GM21381 (cell line): ENCODE measurements around the gene CCDC33.

ENCODE experiments used
- ATAC-seq: cut with Tn5 transposase; IDR thresholded peaks from one replicate; pipeline ENCODE4 v1.9.1; 2021; ENCODE audit warnings: mild to moderate bottlenecking, moderate library complexity; ENCODE audit not compliant: unreplicated experiment

CCDC33 gene

DNA sequence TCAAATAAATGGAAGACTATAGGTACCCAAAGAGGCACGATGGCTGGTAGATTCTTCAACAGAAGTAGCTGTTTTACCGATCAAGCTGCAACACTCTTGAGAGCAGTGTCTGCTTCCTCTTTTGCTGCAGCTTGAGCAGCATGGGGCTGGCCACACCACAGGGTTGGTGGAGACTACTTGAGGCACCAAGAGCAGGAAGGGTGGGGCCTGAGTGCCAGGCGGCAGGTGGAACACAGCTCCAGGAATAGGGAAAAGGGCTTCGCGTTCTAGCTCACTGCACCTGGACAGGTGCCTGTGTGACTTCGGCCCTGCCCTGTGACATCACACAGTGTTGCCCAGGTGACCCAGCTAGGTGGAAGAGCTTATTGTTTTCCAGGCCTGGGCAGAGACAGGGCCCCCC is at the start of gene CCDC33:
TSS of gene CCDC33 (plus strand) at position 365 of the 400 bp plus-strand sequence. CDS start 394 bp downstream, outside the sequence.
- ATAC-seq: no peak

DNA sequence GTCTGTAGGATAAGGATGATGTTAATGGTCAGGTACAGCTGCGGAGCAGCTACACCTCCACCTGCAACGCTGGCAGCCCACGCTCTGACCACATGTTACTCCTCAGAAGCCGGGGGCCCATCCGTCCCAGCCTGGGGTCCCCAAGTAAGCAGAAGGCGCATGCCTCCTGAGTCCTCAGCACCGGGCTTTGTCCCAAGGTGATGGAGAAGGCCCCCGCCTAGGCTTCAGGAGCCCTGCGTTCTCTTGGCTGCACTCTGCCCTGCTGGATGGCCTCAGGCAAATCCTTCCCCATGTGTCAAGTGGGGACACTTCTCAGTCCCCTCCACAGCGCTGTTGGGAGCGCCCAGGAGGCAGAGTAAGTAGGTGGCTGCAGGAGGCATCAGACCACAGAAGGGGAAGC is 47.9 kb upstream of the CCDC33 start:
- ATAC-seq: no peak

- ATAC-seq: no peak
Observed at GRCh38 chr15:74191798-74192197, 44.3 kb upstream of the CCDC33 start.

- ATAC-seq: no peak
Observed at GRCh38 chr15:74192751-74193150, 43.4 kb upstream of the CCDC33 start.

DNA sequence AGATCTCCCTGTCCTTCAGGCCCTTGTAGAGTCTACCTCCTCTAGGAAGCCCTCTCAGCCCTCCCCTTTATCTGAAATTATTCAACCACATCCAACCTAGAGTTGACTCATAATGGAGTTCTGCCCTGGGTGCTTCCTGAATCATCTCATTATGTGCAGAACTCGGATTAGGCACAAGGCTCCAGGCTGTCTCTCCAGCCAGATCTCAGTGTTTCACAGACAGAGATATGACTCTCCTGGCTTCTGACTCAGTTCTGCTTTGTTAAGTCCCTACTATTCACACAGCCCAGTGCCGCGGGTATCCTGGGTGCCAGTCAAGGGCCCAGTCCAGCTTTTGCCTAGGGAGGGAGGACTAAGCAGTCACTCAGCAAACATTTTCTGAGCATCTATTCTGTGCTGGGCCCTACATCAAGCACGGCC is 42.8 kb upstream of the CCDC33 start:
- no peak for ATAC-seq

- ATAC-seq: no peak
Observed at GRCh38 chr15:74193905-74194304, 42.2 kb upstream of the CCDC33 start.

DNA sequence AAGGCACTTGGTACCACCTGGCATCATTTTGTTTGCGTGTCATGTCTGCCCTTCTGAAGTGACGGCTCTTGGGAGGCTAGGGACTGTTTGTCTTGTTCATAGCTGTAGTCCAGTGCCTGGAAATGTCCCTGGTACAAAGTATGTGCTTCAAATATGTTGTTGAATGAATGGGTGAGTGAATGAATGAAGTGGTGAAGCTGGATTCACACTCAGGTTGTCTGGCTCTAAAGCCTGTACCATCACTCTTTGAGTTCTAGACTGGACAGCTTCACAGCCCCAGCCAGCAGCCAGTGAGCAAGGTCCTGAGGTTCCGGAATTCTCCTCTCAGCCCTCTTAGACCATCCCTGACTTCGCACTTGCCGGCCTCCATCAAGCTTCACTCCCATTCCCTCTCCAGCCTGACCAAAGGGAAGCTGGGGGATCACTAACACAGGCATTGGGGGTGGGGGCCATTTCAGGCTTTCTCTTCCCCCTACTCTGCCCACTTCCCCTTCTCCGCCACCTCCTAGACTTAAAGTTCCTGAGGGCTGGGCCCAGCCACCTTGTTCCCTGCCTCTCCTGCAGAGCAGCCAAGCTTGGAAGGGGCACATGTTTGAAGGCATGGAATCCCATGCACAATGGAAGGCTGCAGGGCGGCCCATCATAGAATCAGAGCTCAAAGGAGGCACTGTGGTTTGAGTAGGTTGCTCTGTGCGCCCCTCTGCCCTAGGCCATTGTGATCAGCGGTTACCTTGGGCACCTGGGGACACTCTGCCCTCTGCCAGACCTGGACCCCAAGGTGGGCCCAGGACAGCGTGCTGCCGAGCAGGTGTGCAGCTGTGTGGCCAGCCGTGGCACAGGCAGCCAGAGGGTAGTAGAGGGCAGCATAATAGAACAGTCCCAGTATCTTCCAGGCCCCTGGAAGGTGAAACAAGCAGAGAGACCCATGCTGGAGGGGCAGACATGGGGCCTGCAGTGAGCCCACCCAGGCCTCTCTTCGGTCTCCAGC is 41.3 kb upstream of the CCDC33 start:
- no peak for ATAC-seq

DNA sequence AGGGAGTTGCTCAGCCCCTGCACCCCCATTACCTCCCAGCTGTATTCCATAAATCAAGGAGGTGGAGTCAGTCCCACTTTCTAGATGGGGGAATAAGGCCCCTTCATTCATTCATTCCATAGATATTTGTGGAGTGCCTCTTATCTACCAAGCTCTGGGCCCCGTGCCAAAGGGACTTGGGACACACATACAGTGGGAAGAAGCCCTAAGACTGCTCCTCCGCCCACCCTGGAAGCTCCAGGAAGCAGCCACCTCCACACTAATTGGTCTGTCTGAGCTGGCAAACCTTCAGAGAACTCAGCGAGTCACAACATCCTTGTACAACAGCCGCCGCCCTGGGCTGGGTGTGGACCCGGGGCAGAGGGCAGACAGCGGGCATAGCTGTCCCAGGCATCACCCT is 40.0 kb upstream of the CCDC33 start:
- ATAC-seq: no peak

DNA sequence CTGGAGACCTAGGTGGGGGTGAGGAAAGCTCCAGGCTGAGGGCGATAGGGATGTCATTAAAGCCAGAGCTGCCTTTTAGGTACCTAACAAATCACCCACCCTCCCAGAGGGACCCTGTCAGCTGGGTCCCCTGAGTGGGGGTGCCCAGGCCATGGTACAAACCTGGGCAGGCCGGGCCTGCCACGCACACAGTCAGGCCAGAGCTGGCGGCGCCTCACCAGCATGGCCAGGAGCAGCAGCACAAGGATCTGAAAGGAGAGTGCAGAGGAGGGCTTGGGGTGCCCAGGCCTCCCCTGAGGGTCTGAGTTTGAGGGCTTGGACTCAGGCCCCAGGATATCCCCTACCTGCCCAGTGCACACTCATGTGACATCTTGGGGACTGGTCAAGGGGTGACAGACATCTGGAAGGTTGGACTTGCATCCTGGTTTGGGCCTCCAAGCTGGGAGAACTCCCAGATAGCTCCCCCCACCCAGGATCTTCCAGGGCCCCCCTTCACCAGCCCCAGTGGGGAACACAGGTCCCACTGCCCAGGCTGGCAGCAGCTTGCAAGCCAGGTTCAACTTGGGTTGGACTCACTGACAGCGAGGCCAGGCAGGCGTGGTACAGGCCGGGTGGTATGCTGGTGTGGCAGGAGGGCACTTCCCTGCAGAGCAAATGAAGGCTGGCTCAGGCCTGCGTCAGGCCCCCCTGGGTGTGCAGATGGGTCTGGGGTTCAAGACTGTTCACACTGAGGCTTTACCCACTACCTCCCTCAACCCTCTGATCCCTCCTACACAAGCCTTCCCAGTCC is 38.8 kb upstream of the CCDC33 start:
- no peak for ATAC-seq

GRCh38 chr15:74199297-74199652 is 36.9 kb upstream of the CCDC33 start:
- no peak for ATAC-seq

- ATAC-seq: no peak
Observed at GRCh38 chr15:74200412-74200815, 35.7 kb upstream of the CCDC33 start.

DNA sequence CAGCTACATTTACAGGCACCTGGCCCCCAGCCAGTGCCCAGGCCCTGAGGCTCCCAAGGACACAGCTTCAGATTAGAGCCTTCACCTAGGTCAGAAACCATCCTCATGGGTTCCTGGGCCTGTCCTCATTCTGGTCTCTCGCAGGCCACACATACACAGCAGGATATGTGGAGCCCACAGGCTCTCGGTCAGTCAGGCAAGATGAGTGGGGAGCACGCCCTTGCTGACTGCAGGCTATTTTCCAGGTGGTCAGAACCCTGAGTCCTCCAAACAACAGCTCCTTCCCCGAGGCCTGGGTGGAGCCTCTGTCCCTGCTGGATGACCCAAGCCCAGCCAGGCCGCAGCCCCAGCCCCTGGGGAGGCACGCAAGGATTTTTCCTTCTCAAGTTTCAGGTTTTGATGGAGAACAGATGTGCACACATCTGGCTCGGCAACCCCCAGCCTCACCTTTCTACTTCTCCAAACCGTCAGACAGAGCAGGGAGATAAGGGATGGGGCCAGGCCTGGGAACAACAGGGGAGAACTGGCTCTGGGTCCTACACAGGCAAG is 35.2 kb upstream of the CCDC33 start:
- no peak for ATAC-seq

- no peak for ATAC-seq
Observed at GRCh38 chr15:74201710-74202420, 34.3 kb upstream of the CCDC33 start.

- ATAC-seq: no peak
Observed at GRCh38 chr15:74202452-74203401, 33.4 kb upstream of the CCDC33 start, which contains the start of gene STRA6. Gene STRA6 (minus strand): TSS chr15:74202787. CDS start chr15:74202267, 520 bp downstream.

GRCh38 chr15:74203914-74204431 is 32.2 kb upstream of the CCDC33 start:
- no peak for ATAC-seq

DNA sequence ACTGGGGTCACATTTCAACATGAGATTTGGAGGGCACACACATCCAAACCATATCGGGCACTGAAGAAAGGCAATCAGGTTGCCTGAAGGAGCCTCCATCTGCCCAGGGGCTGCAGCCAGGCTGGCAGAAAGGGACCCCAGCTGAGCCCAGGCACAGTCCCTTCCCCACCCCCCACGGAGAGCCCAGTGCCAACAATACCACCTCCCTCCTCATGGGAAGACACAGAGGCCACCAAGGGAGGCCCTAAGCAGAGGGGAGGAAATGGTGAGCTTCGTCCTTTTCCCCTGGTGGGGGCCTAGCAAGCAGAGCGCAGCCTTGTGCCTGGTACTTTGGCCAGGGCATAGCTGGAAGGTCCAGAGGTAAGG is 30.6 kb upstream of the CCDC33 start:
- ATAC-seq: no peak

DNA sequence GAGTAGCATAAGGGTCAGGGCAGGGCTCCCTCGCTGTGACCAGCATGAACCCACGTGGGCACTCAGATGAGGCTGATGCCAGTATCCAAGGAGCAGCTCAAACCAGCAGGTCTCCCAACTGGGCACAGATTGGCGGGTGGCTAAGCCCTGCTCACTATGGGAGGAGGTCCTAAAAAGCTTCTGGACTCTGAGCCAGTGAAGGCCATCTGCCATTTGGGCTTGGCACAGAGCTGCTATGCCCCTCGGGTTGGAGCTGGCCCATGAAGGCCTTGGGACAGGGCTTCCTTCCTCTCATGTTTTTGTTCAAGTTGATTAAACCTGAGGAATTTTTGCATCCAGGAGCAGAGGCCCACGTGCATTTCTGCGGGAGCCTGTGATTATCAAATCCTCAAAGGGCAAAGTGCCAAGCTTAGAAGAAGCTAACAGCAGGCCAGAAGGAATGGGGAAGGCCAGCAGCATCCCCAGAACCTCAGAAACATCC is 29.3 kb upstream of the CCDC33 start:
- ATAC-seq: no peak

- ATAC-seq: no peak
Observed at GRCh38 chr15:74207652-74208440, 28.3 kb upstream of the CCDC33 start.

GRCh38 chr15:74208496-74208895 is 27.6 kb upstream of the CCDC33 start:
- no peak for ATAC-seq
